Measurements from ENCODE around the gene GFRA1. TPM values are rescaled to one million over a fixed set of nuclear protein-coding genes. Genes with fewer than 3 reads are reported as not detected.

GFRA1 gene
- total RNA-seq, 1 donor from 2014 or later = 4.2 TPM

- peaks cover 2% of the 10 kb centered on the region for H3K27me3 Mint-ChIP-seq (ENCODE audit: unreplicated experiment)
- peaks cover 9% of the 10 kb centered on the region for H3K4me1 Mint-ChIP-seq (ENCODE audit: unreplicated experiment)
- no peaks in the 10 kb centered on the region for H3K9me3 Mint-ChIP-seq (ENCODE audit: unreplicated experiment)
- no peak overlapping the region for H3K4me3 Mint-ChIP-seq (ENCODE audit: unreplicated experiment)
- H3K36me3 Mint-ChIP-seq (ENCODE audit: low read depth, unreplicated experiment) = no peaks in the 10 kb centered on the region
- TF ChIP-seq CTCF (IDR thresholded peaks at IDR 0.05; ENCODE audit: unreplicated experiment) = no peak
- DNase-seq (ENCODE audit: low spot score) = no peak
- no peak overlapping the region for H3K27ac Mint-ChIP-seq (ENCODE audit: unreplicated experiment)
Measured at GRCh38 chr10:116259638-116260037, 13.4 kb downstream of the GFRA1 start.

GRCh38 chr10:116257785-116258184, 15.2 kb downstream of the GFRA1 start:
- DNase-seq (ENCODE audit: low spot score) = no peak
- peaks cover 5% of the 10 kb centered on the region for H3K27me3 Mint-ChIP-seq (ENCODE audit: unreplicated experiment)
- peaks cover 11% of the 10 kb centered on the region for H3K4me1 Mint-ChIP-seq (ENCODE audit: unreplicated experiment)
- no peak overlapping the region for H3K4me3 Mint-ChIP-seq (ENCODE audit: unreplicated experiment)
- TF ChIP-seq CTCF (IDR thresholded peaks at IDR 0.05; ENCODE audit: unreplicated experiment) = no peak
- H3K36me3 Mint-ChIP-seq (ENCODE audit: low read depth, unreplicated experiment) = no peaks in the 10 kb centered on the region
- no peaks in the 10 kb centered on the region for H3K9me3 Mint-ChIP-seq (ENCODE audit: unreplicated experiment)
- no peak overlapping the region for H3K27ac Mint-ChIP-seq (ENCODE audit: unreplicated experiment)

GRCh38 chr10:116256752-116257259, 16.2 kb downstream of the GFRA1 start:
- Mint-ChIP-seq H3K36me3 (ENCODE audit: low read depth, unreplicated experiment) (no peaks in the 10 kb centered on the region), H3K4me3 (ENCODE audit: unreplicated experiment) (no peak overlapping the region), H3K27me3 (ENCODE audit: unreplicated experiment) (peaks cover 5% of the 10 kb centered on the region), H3K27ac (ENCODE audit: unreplicated experiment) (no peak overlapping the region), H3K9me3 (ENCODE audit: unreplicated experiment) (no peaks in the 10 kb centered on the region), H3K4me1 (ENCODE audit: unreplicated experiment) (peaks cover 11% of the 10 kb centered on the region)
- TF ChIP-seq CTCF (IDR thresholded peaks at IDR 0.05; ENCODE audit: unreplicated experiment) = no peak
- no peak for DNase-seq (ENCODE audit: low spot score)

GRCh38 chr10:116255886-116256751, 16.9 kb downstream of the GFRA1 start:
- Mint-ChIP-seq H3K4me3 (ENCODE audit: unreplicated experiment) (no peak overlapping the region), H3K9me3 (ENCODE audit: unreplicated experiment) (no peaks in the 10 kb centered on the region), H3K36me3 (ENCODE audit: low read depth, unreplicated experiment) (no peaks in the 10 kb centered on the region), H3K27me3 (ENCODE audit: unreplicated experiment) (peaks cover 5% of the 10 kb centered on the region), H3K27ac (ENCODE audit: unreplicated experiment) (no peak overlapping the region), H3K4me1 (ENCODE audit: unreplicated experiment) (peaks cover 11% of the 10 kb centered on the region)
- DNase-seq (ENCODE audit: low spot score) = no peak
- no peak for TF ChIP-seq CTCF (IDR thresholded peaks at IDR 0.05; ENCODE audit: unreplicated experiment)

Data from endothelial cell (in vitro differentiated cells).